HEK293 (cell line): ENCODE data around the gene BRD1.
"Not testable (repeated sequence)": the region's sequence is repeated elsewhere in the genome, so short reads cannot be mapped to it uniquely, and the experiment has no call there.

Experiments used
- CTCF ChIA-PET: fragments of 350-600 bp; formaldehyde crosslinking; extraction: SDS; loops from one replicate; lab custom pipeline; 2021; ENCODE audit warnings: antibody characterized with exemption; lab: Yijun Ruan, JAX
- POLR2A ChIA-PET: fragments of 300-600 bp; formaldehyde crosslinking; extraction: SDS; loops from one replicate; lab custom pipeline; 2020; ENCODE audit warnings: antibody characterized with exemption, inconsistent platforms; lab: Yijun Ruan, JAX
- H3K27ac ChIP-seq: fragments of 200-500 bp; sonication (Bioruptor generic); 2 replicates; pipeline ENCODE4 v1.5.1; 2014; ENCODE audit warnings: low read depth, low read length, control low read depth, inconsistent platforms; ENCODE audit errors: extremely low read depth
- H3K36me3 ChIP-seq, 2 experiments: fragments of 200-500 bp in 1 of 2; sonication (Bioruptor generic) in 1 of 2; 1 replicate in 1 of 2; 2 replicates in 1 of 2; pipeline ENCODE4 v1.5.1; 2014 to 2017; ENCODE audit warnings: inconsistent platforms in 2 of 2, low read length in 2 of 2; ENCODE audit not compliant: control insufficient read depth in 2 of 2, insufficient read depth in 1 of 2
- H3K4me1 ChIP-seq: fragments of 200-500 bp; sonication (Bioruptor generic); 2 replicates; pipeline ENCODE4 v1.5.1; 2014; ENCODE audit warnings: mild to moderate bottlenecking, low read length, inconsistent platforms; ENCODE audit not compliant: control insufficient read depth, insufficient read depth
- H3K4me3 ChIP-seq: 2 replicates; pipeline ENCODE4 v1.5.1; 2011; ENCODE audit warnings: low read depth, mild to moderate bottlenecking, control low read depth, low read length, moderate library complexity
- H3K9me3 ChIP-seq: fragments of 200-500 bp; sonication (Bioruptor generic); 2 replicates; pipeline ENCODE4 v1.5.1; 2014; ENCODE audit warnings: low read depth, low read length, inconsistent platforms; ENCODE audit not compliant: control insufficient read depth, insufficient read depth
- PRDM4 ChIP-seq: fragments of 450-650 bp; formaldehyde crosslinking; IDR thresholded peaks from 2 replicates; pipeline ENCODE4 v1.5.1; 2017; ENCODE audit warnings: missing biosample characterization, missing genetic modification characterization
- TCF7L2 ChIP-seq: IDR thresholded peaks from 2 replicates; pipeline ENCODE4 v1.6.1; 2011; ENCODE audit warnings: low read depth, mild to moderate bottlenecking, inconsistent platforms, low read length, moderate library complexity, borderline replicate concordance
- ZBTB44 ChIP-seq: fragments of 450-650 bp; IDR thresholded peaks from 2 replicates; pipeline ENCODE4 v1.5.1; 2018; ENCODE audit warnings: missing biosample characterization, mild to moderate bottlenecking, missing genetic modification characterization
- ZBTB8A ChIP-seq: fragments of 450-650 bp; formaldehyde crosslinking; IDR thresholded peaks from 2 replicates; pipeline ENCODE4 v1.5.1; 2016; ENCODE audit warnings: missing biosample characterization, missing genetic modification characterization
- ZNF394 ChIP-seq: fragments of 450-650 bp; formaldehyde crosslinking; IDR thresholded peaks from 2 replicates; pipeline ENCODE4 v1.5.1; 2016; ENCODE audit warnings: missing biosample characterization, missing genetic modification characterization, mild to moderate bottlenecking, moderate library complexity, borderline replicate concordance
- ZNF423 ChIP-seq: fragments of 450-650 bp; formaldehyde crosslinking; IDR thresholded peaks from 2 replicates; pipeline ENCODE4 v1.5.1; 2016; ENCODE audit warnings: missing biosample characterization, missing genetic modification characterization
- ZNF544 ChIP-seq: fragments of 450-650 bp; formaldehyde crosslinking; IDR thresholded peaks from 2 replicates; pipeline ENCODE4 v1.5.0; 2017; ENCODE audit warnings: missing biosample characterization, missing genetic modification characterization
- TF ChIP-seq, protein P1 (sequence below): fragments of 450-650 bp; formaldehyde crosslinking; IDR thresholded peaks from 2 replicates; pipeline ENCODE4 v1.5.1; 2016; ENCODE audit warnings: missing biosample characterization, missing genetic modification characterization

The BRD1 gene

GRCh38 chr22:49852898-49853894, 25.5 kb upstream of the BRD1 start, which contains the start of gene ZBED4 (continued):
- TF ChIP-seq ZNF394 (tag by site-specific recombination) (0 out of 2 replicates have a peak, but pooled peaks have one; percentile 14), TCF7L2 (no peak), ZBTB44 (tag by site-specific recombination) (no peak), ZNF423 (tag by site-specific recombination) (peak; percentile 95)
- TF ChIP-seq, protein P1, sequence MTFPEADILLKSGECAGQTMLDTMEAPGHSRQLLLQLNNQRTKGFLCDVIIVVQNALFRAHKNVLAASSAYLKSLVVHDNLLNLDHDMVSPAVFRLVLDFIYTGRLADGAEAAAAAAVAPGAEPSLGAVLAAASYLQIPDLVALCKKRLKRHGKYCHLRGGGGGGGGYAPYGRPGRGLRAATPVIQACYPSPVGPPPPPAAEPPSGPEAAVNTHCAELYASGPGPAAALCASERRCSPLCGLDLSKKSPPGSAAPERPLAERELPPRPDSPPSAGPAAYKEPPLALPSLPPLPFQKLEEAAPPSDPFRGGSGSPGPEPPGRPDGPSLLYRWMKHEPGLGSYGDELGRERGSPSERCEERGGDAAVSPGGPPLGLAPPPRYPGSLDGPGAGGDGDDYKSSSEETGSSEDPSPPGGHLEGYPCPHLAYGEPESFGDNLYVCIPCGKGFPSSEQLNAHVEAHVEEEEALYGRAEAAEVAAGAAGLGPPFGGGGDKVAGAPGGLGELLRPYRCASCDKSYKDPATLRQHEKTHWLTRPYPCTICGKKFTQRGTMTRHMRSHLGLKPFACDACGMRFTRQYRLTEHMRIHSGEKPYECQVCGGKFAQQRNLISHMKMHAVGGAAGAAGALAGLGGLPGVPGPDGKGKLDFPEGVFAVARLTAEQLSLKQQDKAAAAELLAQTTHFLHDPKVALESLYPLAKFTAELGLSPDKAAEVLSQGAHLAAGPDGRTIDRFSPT: peak; percentile 90

DNA sequence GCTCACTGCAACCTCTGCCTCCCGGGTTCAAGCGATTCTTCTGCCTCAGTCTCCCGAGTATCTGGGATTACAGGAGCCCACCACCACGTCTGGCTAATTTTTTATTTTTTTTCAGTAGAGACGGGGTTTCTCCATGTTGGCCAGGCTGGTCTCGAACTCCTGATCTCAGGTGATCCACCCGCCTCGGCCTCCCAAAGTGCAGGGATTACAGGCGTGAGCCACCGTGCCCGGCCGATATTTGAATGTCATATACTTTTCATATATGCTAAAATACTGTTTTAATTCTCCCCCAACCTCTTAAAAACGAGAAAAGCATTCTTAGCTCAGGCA, 24.9 kb upstream of the BRD1 start:
- peak overlapping the region; percentile 90; the same call in 1 of the 2 replicates for H3K27ac ChIP-seq
- ChIA-PET POLR2A (interaction anchor here (0.8 kb wide), 1 partner anchor 27 kb away, joined by 3 read pairs; no protein-coding TSS in a partner anchor), CTCF (interaction anchor here (0.6 kb wide), 1 partner anchor 20 kb away, joined by 6 read pairs; no protein-coding TSS in a partner anchor)
- H3K36me3 ChIP-seq, H3K4me1 ChIP-seq, H3K9me3 ChIP-seq: not testable (repeated sequence)
- peak; percentile 60; the same call in 1 of the 2 replicates for TF ChIP-seq PRDM4 (tag by site-specific recombination)
- H3K4me3 ChIP-seq: peak overlapping the region; percentile 82

GRCh38 chr22:49850959-49851802, 23.5 kb upstream of the BRD1 start:
- ChIA-PET POLR2A (interaction anchor here (0.7 kb wide), 2 partner anchors 12 to 108 kb away, joined by 3 to 4 read pairs; no protein-coding TSS in a partner anchor), CTCF (interaction anchor here (0.6 kb wide), 1 partner anchor 214 kb away, joined by 4 read pairs; no protein-coding TSS in a partner anchor)
- peaks cover 0 to 3% of the 10 kb centered on the region in 2 experiments; a peak in 1 of 3 replicates for H3K36me3 ChIP-seq
- no peaks in the 10 kb centered on the region for H3K9me3 ChIP-seq
- no peak overlapping the region for H3K27ac ChIP-seq
- no peak overlapping the region for H3K4me3 ChIP-seq
- H3K4me1 ChIP-seq: peaks cover 8% of the 10 kb centered on the region
- TF ChIP-seq ZBTB8A (tag by site-specific recombination) (peak; percentile 70), ZNF544 (tag by site-specific recombination) (no peak)
